Activated naive CD8-positive, alpha-beta T cell treated with anti-CD3 and anti-CD28 coated beads, Interleukin-2, amount 50 U/mL, for 24 hours (primary cell): Measurements from ENCODE around the gene HSP90AA1.
A peak's percentile ranks its signal among the peaks of the same experiment; 100 is the strongest.

Source experiments
- ATAC-seq: fragments of 150-1000 bp; cut with Tn5 transposase; one replicate; pipeline ENCODE4 v1.10.0; 2021
- DNase-seq: peaks from one replicate; pipeline ENCODE4 v3.0.0; 2021
- H3K27ac Mint-ChIP-seq: one replicate; pipeline ENCODE4 v1.8.0; 2021; ENCODE audit warnings: mild to moderate bottlenecking, mixed read lengths
- H3K27me3 Mint-ChIP-seq: one replicate; pipeline ENCODE4 v1.8.0; 2021; ENCODE audit warnings: mixed read lengths
- H3K36me3 Mint-ChIP-seq: one replicate; pipeline ENCODE4 v1.8.0; 2021; ENCODE audit warnings: low read depth, mixed read lengths
- H3K4me1 Mint-ChIP-seq: one replicate; pipeline ENCODE4 v1.8.0; 2021; ENCODE audit warnings: mixed read lengths
- H3K4me3 Mint-ChIP-seq: one replicate; pipeline ENCODE4 v1.8.0; 2021; ENCODE audit warnings: mild to moderate bottlenecking, moderate library complexity, mixed read lengths
- H3K9me3 Mint-ChIP-seq: one replicate; pipeline ENCODE4 v1.8.0; 2021; ENCODE audit warnings: mixed read lengths

Gene HSP90AA1

GRCh38 chr14:102103062-102103695 lies 16.3 kb upstream of the HSP90AA1 start:
- Mint-ChIP-seq H3K9me3 (no peaks in the 10 kb centered on the region), H3K27me3 (peaks cover 2% of the 10 kb centered on the region), H3K27ac (no peak overlapping the region), H3K36me3 (no peaks in the 10 kb centered on the region), H3K4me3 (no peak overlapping the region), H3K4me1 (no peaks in the 10 kb centered on the region)
- DNase-seq: no peak
- ATAC-seq: no peak

- DNase-seq: no peak
- H3K4me1 Mint-ChIP-seq: peaks cover 22% of the 10 kb centered on the region
- H3K27ac Mint-ChIP-seq: no peak overlapping the region
- no peaks in the 10 kb centered on the region for H3K27me3 Mint-ChIP-seq
- H3K9me3 Mint-ChIP-seq: no peaks in the 10 kb centered on the region
- ATAC-seq: no peak
- H3K4me3 Mint-ChIP-seq: no peak overlapping the region
- no peaks in the 10 kb centered on the region for H3K36me3 Mint-ChIP-seq
Observed at GRCh38 chr14:102097441-102098135, 10.7 kb upstream of the HSP90AA1 start.

- DNase-seq (peak; percentile 81), ATAC-seq (peak; percentile 38)
- H3K9me3 Mint-ChIP-seq: no peaks in the 10 kb centered on the region
- no peaks in the 10 kb centered on the region for H3K36me3 Mint-ChIP-seq
- H3K27ac Mint-ChIP-seq: peak overlapping the region; percentile 23
- no peak overlapping the region for H3K4me3 Mint-ChIP-seq
- peaks cover 22% of the 10 kb centered on the region for H3K4me1 Mint-ChIP-seq
- H3K27me3 Mint-ChIP-seq: no peaks in the 10 kb centered on the region
Observed at GRCh38 chr14:102096569-102097188, 9.8 kb upstream of the HSP90AA1 start.

- DNase-seq (no peak), ATAC-seq (no peak)
- Mint-ChIP-seq H3K4me1 (peaks cover 22% of the 10 kb centered on the region), H3K9me3 (no peaks in the 10 kb centered on the region), H3K4me3 (no peak overlapping the region), H3K36me3 (no peaks in the 10 kb centered on the region), H3K27me3 (no peaks in the 10 kb centered on the region), H3K27ac (peak overlapping the region; percentile 39)
Observed at GRCh38 chr14:102095871-102096568, 9.2 kb upstream of the HSP90AA1 start.

GRCh38 chr14:102095231-102095870 lies 8.5 kb upstream of the HSP90AA1 start:
- H3K27me3 Mint-ChIP-seq: no peaks in the 10 kb centered on the region
- no peaks in the 10 kb centered on the region for H3K9me3 Mint-ChIP-seq
- no peak overlapping the region for H3K4me3 Mint-ChIP-seq
- no peaks in the 10 kb centered on the region for H3K36me3 Mint-ChIP-seq
- H3K27ac Mint-ChIP-seq: peak overlapping the region; percentile 39
- no peak for DNase-seq
- peak; percentile 81 for ATAC-seq
- peaks cover 22% of the 10 kb centered on the region for H3K4me1 Mint-ChIP-seq

- H3K4me3 Mint-ChIP-seq: no peak overlapping the region
- H3K36me3 Mint-ChIP-seq: peaks cover 1% of the 10 kb centered on the region
- no peaks in the 10 kb centered on the region for H3K9me3 Mint-ChIP-seq
- ATAC-seq (no peak), DNase-seq (no peak)
- peaks cover 31% of the 10 kb centered on the region for H3K4me1 Mint-ChIP-seq
- H3K27me3 Mint-ChIP-seq: no peaks in the 10 kb centered on the region
- H3K27ac Mint-ChIP-seq: no peak overlapping the region
Observed at GRCh38 chr14:102094101-102094500, 7.3 kb upstream of the HSP90AA1 start.

- Mint-ChIP-seq H3K27me3 (no peaks in the 10 kb centered on the region), H3K9me3 (no peaks in the 10 kb centered on the region), H3K4me3 (no peak overlapping the region), H3K36me3 (peaks cover 4% of the 10 kb centered on the region), H3K27ac (no peak overlapping the region), H3K4me1 (peaks cover 44% of the 10 kb centered on the region)
- DNase-seq (no peak), ATAC-seq (no peak)
Observed at GRCh38 chr14:102092806-102093205, 6.0 kb upstream of the HSP90AA1 start.

- H3K4me3 Mint-ChIP-seq: no peak overlapping the region
- no peak for ATAC-seq
- no peaks in the 10 kb centered on the region for H3K9me3 Mint-ChIP-seq
- H3K27me3 Mint-ChIP-seq: no peaks in the 10 kb centered on the region
- no peak overlapping the region for H3K27ac Mint-ChIP-seq
- DNase-seq: no peak
- peaks cover 10% of the 10 kb centered on the region for H3K36me3 Mint-ChIP-seq
- peaks cover 38% of the 10 kb centered on the region for H3K4me1 Mint-ChIP-seq
Observed at GRCh38 chr14:102090713-102091112, 3.9 kb upstream of the HSP90AA1 start.

- Mint-ChIP-seq H3K27ac (peak overlapping the region; percentile 98), H3K36me3 (peaks cover 19% of the 10 kb centered on the region), H3K4me1 (peaks cover 38% of the 10 kb centered on the region), H3K4me3 (peak overlapping the region; percentile 89), H3K9me3 (no peaks in the 10 kb centered on the region), H3K27me3 (no peaks in the 10 kb centered on the region)
- DNase-seq (no peak), ATAC-seq (no peak)
Observed at GRCh38 chr14:102089621-102090343, 2.9 kb upstream of the HSP90AA1 start.

GRCh38 chr14:102088012-102088792 lies 1.4 kb upstream of the HSP90AA1 start:
- peak; percentile 22 for ATAC-seq
- H3K4me1 Mint-ChIP-seq: peaks cover 51% of the 10 kb centered on the region

GRCh38 chr14:102087762-102088011 lies 843 bp upstream of the HSP90AA1 start:
- Mint-ChIP-seq H3K36me3 (peaks cover 40% of the 10 kb centered on the region), H3K27me3 (no peaks in the 10 kb centered on the region), H3K27ac (peak overlapping the region; percentile 98), H3K4me3 (peak overlapping the region; percentile 89), H3K4me1 (peaks cover 56% of the 10 kb centered on the region), H3K9me3 (no peaks in the 10 kb centered on the region)
- ATAC-seq: no peak
- no peak for DNase-seq

More at GRCh38 chr14:102088012-102088792, 1.4 kb upstream of the HSP90AA1 start:
- Mint-ChIP-seq H3K27ac (peak overlapping the region; percentile 98), H3K9me3 (no peaks in the 10 kb centered on the region), H3K4me3 (peak overlapping the region; percentile 89), H3K36me3 (peaks cover 35% of the 10 kb centered on the region), H3K27me3 (no peaks in the 10 kb centered on the region)
- DNase-seq: peak; percentile 73

- H3K36me3 Mint-ChIP-seq: peaks cover 51% of the 10 kb centered on the region
- peak overlapping the region; percentile 90 for H3K27ac Mint-ChIP-seq
- ATAC-seq (no peak), DNase-seq (no peak)
- H3K9me3 Mint-ChIP-seq: no peaks in the 10 kb centered on the region
- H3K4me1 Mint-ChIP-seq: peaks cover 67% of the 10 kb centered on the region
- H3K4me3 Mint-ChIP-seq: peak overlapping the region; percentile 89
- H3K27me3 Mint-ChIP-seq: no peaks in the 10 kb centered on the region
Observed at GRCh38 chr14:102086709-102086971, 204 bp downstream of the HSP90AA1 start.

- H3K27ac Mint-ChIP-seq: peak overlapping the region; percentile 97
- H3K36me3 Mint-ChIP-seq: peaks cover 56% of the 10 kb centered on the region
- H3K9me3 Mint-ChIP-seq: no peaks in the 10 kb centered on the region
- ATAC-seq (peak; percentile 42), DNase-seq (peak; percentile 67)
- H3K27me3 Mint-ChIP-seq: no peaks in the 10 kb centered on the region
- H3K4me1 Mint-ChIP-seq: peaks cover 72% of the 10 kb centered on the region
- peak overlapping the region; percentile 85 for H3K4me3 Mint-ChIP-seq
Observed at GRCh38 chr14:102085948-102086708, 716 bp downstream of the HSP90AA1 start.
